COR-L47 (cell line): ENCODE data around the gene FEN1.
A peak's percentile ranks its signal among the peaks of the same experiment; 100 is the strongest.

Source experiments
- DNase-seq: peaks from one replicate; lab custom pipeline; 2025; lab: John Stamatoyannopoulos, UW

FEN1 gene

GRCh38 chr11:61817471-61818202 lies 24.9 kb downstream of the FEN1 start:
- DNase-seq: no peak

- no peak for DNase-seq
Observed at GRCh38 chr11:61820174-61820573, 27.5 kb downstream of the FEN1 start.

DNA sequence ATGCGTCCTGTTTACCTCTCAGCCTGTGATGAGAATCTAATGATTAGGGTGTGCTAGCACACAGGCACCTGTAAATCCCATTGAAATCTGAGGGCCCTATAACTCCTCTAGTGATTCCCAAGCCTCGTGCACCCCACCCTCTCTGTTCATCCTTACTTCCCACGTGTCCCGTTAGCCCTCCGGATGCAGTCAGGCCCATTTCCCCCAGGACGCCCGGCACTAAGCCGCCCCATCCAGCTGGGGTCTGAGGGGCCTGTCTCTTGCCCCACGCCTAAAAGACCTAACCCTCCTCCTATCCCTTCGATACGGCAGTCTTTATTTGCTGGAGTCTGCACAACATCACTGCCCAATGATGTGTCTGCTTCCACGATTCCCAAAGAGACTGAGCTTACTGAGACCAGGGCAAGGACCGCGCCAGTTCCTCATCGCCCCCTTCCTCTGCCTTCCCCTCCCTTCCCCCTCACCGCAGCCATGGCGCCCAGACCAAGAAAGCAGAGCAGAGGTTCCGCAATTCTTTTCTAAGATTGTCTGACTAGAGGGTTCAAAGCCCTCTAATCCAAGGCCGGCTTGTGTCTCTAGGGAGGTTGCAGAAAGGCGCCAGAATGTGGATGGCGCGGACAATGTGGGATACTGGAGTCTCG lies 34.3 kb downstream of the FEN1 start:
- DNase-seq: no peak

DNA sequence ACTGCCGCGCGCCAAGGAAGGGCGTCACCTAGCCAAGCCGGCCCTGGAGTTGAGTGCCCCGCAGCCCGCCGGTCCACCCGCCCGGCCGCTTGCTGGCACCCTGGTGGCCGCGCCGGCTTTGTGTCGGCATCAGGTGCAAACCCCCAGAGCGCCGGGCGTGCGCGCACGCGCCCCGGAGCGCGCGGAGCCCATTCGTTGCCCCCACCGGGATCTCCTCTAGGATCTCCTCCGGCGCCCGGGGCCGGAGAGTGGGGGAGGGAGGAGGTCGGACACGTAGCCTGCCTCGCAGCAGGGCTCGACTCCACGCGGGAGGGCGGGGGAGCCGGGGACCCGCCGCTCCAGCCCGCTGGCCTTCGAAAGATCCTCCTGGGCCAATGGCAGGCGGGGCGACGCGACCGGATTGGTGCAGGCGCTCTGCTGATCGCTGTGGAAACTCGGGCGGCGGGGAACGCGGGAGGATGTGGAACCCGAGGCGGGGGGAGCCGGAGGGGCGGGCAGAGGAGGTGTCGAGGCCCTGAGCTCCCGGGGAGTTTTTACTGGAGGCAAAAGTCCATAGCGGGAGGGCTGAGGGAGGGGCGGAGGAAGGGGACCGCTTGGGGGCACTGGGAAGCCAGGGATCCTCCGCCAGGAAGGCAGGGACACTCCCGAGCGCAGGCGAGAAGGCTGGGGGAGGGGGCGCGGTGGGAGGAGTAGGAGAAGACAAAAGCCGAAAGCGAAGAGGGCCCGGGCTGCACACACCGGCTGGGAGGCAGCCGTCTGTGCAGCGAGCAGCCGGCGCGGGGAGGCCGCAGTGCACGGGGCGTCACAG lies 35.1 kb downstream of the FEN1 start, which contains the start of gene FADS2:
Gene FADS2 (plus strand): TSS at position 730 of the 808 bp plus-strand sequence. CDS start 91 bp downstream, outside the sequence.
- peak; percentile 99 for DNase-seq

GRCh38 chr11:61828379-61828628 lies 35.6 kb downstream of the FEN1 start:
- DNase-seq: no peak

GRCh38 chr11:61828629-61829407 lies 36.1 kb downstream of the FEN1 start:
- peak; percentile 53 for DNase-seq

DNA sequence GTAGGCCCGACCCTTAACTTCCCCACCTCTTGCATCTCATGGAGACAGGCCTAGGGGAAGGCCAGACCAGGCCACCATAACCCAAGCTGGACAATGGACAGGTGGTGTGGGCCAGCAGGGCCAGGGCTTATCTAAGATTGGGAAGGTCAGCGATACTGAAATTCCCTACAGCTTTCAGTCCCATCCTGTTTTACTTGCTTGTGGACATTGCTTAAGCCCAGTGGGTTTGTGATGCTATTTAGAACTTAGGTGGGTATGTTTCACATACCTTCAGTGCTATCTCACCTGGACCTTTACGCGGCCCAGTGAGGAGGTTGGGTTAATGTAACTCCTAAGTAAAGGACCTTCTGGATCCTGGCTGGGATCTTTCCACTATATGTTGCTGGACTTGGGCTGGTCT lies 37.1 kb downstream of the FEN1 start:
- no peak for DNase-seq

- no peak for DNase-seq
Observed at GRCh38 chr11:61830237-61831105, 37.8 kb downstream of the FEN1 start.

GRCh38 chr11:61832207-61832606 lies 39.5 kb downstream of the FEN1 start:
- DNase-seq: no peak

DNA sequence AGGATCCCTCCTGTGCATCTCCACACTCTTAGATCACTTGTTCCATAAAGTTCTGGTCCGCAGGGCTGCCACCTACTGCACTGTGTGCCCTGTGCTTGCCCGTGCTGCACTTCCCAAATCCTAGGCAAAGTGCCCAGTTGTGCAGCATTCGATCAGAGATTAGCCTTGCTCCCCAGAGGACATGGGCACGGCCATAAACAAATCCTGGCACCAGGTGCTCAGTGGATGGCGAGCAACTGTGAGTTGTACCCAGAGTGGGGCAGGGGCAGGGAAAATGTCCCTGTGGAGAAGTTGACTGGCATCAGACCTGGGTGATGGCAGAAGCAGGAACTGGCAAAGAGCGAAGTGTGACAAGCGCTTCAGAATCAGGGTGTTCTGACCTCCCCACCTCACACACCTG lies 40.0 kb downstream of the FEN1 start:
- no peak for DNase-seq

DNA sequence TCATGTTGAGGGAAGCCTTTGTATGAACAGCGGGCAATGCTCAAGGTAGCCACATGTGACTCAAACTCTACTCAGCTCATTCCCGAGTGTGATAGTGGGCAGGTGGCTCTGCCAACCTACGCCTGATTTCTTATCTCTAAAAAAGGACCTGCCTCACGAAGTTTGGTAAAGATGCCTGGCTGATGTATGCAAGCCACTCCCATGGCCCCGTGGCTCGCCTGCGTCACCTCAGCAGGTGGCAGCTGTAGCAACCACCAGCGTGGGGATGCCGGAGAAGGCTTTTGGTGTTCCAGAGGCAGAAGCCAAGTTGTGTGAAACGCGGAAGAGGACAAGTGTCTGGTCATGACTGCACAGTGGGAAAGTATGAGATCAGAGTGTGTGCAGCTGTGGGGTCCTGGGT lies 40.8 kb downstream of the FEN1 start:
- DNase-seq: no peak

- no peak for DNase-seq
Observed at GRCh38 chr11:61833926-61834277, 41.2 kb downstream of the FEN1 start.

- DNase-seq: no peak
Observed at GRCh38 chr11:61834278-61835048, 41.8 kb downstream of the FEN1 start.

DNA sequence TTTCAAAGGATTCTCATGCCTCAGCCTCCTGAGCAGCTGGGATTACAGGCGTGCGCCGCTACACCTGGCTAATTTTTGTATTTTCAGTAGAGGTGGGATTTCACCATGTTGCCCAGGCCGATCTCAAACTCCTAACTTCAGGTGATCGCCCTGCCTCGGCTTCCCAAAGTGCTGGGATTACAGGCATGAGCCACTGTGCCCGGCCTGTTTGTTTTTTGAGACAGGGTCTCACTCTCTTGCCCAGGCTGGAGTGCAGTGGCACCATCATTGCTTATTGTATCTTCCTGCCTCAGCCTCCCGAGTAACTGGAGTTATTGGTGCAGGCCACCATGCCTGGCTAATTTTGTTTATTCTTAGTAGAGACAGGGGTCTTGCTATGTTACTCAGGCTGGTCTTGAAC lies 43.5 kb downstream of the FEN1 start:
- no peak for DNase-seq

GRCh38 chr11:61837411-61838005 lies 44.8 kb downstream of the FEN1 start:
- DNase-seq: no peak

DNA sequence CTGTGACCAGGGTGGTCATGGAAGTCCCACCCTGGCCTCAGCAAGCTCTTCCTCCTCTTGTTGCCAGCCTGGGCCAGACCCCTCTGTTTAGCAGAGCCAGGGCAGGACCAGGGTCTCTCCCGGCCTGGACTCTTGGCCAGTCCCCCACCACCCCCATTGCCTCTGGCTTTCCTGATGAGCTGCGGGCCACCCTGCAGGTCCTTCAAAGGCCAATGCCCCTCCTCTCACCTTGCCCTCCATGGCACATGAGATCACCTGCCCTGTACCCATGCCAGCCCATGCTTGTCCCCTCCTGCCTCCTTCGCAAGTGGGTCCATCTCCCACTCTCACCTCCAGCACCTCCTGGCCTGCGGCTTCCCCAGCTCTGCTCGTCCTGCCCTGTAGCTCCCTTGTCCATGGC lies 45.8 kb downstream of the FEN1 start:
- no peak for DNase-seq

GRCh38 chr11:61838921-61839320 lies 46.2 kb downstream of the FEN1 start:
- DNase-seq: no peak

DNA sequence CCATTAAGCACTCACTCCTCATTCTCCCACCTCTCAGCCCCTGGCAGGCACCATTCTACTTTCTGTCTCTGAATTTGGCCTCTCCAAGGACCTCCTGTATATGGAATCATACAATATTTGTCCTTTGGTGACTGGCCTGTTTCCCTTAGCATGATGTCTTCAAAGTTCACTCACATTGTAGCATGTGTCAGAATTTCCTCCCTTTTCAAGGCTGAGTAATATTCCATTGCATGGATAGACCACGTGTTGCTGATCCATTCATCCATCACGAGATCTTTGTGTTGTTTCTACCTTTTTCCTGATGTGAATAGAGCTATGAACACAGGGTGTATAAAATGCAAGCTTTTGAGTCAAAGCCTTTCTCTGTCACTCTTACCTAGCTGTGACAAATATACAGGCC lies 47.0 kb downstream of the FEN1 start:
- no peak for DNase-seq

DNA sequence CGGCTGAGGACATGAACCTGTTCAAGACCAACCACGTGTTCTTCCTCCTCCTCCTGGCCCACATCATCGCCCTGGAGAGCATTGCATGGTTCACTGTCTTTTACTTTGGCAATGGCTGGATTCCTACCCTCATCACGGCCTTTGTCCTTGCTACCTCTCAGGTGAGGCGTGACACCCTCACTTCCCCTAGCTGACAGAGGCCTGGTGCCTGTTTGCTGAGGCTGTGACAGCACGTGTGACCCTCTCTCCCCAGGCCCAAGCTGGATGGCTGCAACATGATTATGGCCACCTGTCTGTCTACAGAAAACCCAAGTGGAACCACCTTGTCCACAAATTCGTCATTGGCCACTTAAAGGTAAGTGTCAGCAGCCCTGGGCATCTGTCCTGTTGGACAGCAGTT lies 47.7 kb downstream of the FEN1 start:
- DNase-seq: no peak
